ENCODE data around the gene GLYR1. TPM values are rescaled to one million over a fixed set of nuclear protein-coding genes. Genes with fewer than 3 reads are reported as not detected.
"Not testable (repeated sequence)": the region's sequence is repeated elsewhere in the genome, so short reads cannot be mapped to it uniquely, and the experiment has no call there.

The GLYR1 gene
- 10 to 100 TPM; 34.3 to 35.6 TPM for polyA plus RNA-seq

GRCh38 chr16:4846901-4847773 lies at the start of gene GLYR1, which contains the start of gene UBN1:
TSS of gene GLYR1 (minus strand) at chr16:4847288. CDS start at chr16:4847265, 23 bp downstream.
TSS of gene UBN1 (plus strand) at chr16:4847481. CDS start at chr16:4852918, 5,437 bp downstream.
- peak within 1 kb of the TSS; percentile 95 to 98 for H3K27ac ChIP-seq (ENCODE audit: low read depth in 2 of 2, low read length in 1 of 2)
- peak within 1 kb of the TSS; percentile 74 to 86 for H3K4me3 ChIP-seq (ENCODE audit: low read depth in 1 of 2, low read length in 2 of 2)
- H3K4me1 ChIP-seq (ENCODE audit: control insufficient read depth in 2 of 2, insufficient read depth in 2 of 2, low read length in 1 of 2) = peaks cover 0 to 4% of the 10 kb centered on the region in 2 donors
- no peaks in the 10 kb centered on the region for H3K27me3 ChIP-seq (ENCODE audit: control insufficient read depth in 1 of 2, insufficient read depth in 2 of 2, low read length in 2 of 2)
- H3K9me3 ChIP-seq (ENCODE audit: control insufficient read depth in 2 of 2, insufficient read depth in 1 of 2, low read depth in 1 of 2, low read length in 1 of 2) = no peaks in the 10 kb centered on the region
- WGBS, 2 donors = 0 to 1% methylated on average over 94 to 126 of the region's 126 CpGs
- peaks cover 0 to 6% of the 10 kb centered on the region in 2 donors for H3K36me3 ChIP-seq (ENCODE audit: control insufficient read depth in 2 of 2, insufficient read depth in 2 of 2, low read length in 1 of 2)

DNA sequence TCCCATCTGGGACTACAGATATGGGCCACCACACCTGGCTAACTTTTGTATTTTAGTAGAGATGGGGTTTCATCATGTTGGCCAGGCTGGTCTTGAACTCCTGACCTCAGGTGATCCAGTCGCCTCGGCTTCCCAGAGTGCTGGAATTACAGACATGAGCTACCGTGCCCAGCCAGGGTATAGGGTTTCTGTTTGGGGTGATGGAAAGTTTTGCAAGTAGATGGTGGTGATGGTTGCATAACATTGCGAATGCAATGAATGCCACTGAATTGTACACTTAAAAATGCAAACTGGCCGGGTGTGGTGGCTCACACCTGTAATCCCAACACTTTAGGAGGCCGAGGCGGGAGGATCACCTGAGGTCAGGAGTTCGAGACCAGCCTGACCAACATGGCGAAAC lies 49.7 kb upstream of the GLYR1 start:
- H3K36me3 ChIP-seq (ENCODE audit: control insufficient read depth in 2 of 2, insufficient read depth in 2 of 2, low read length in 1 of 2) = peaks cover 23 to 72% of the 10 kb centered on the region in 2 donors
- not testable (repeated sequence) for H3K9me3 ChIP-seq (ENCODE audit: control insufficient read depth in 2 of 2, insufficient read depth in 1 of 2, low read depth in 1 of 2, low read length in 1 of 2); H3K27ac ChIP-seq (ENCODE audit: low read depth in 2 of 2, low read length in 1 of 2); H3K4me3 ChIP-seq (ENCODE audit: low read depth in 1 of 2, low read length in 2 of 2); H3K27me3 ChIP-seq (ENCODE audit: control insufficient read depth in 1 of 2, insufficient read depth in 2 of 2, low read length in 2 of 2); H3K4me1 ChIP-seq (ENCODE audit: control insufficient read depth in 2 of 2, insufficient read depth in 2 of 2, low read length in 1 of 2)
- WGBS, 2 donors = 92 to 93% methylated on average over 9 of the region's 9 CpGs

GRCh38 chr16:4895366-4895765 lies 48.3 kb upstream of the GLYR1 start:
- Histone ChIP-seq H3K4me3 (ENCODE audit: low read depth in 1 of 2, low read length in 2 of 2) (no peak overlapping the region), H3K27me3 (ENCODE audit: control insufficient read depth in 1 of 2, insufficient read depth in 2 of 2, low read length in 2 of 2) (no peaks in the 10 kb centered on the region), H3K36me3 (ENCODE audit: control insufficient read depth in 2 of 2, insufficient read depth in 2 of 2, low read length in 1 of 2) (peaks cover 23 to 76% of the 10 kb centered on the region in 2 donors), H3K27ac (ENCODE audit: low read depth in 2 of 2, low read length in 1 of 2) (no peak overlapping the region), H3K9me3 (ENCODE audit: control insufficient read depth in 2 of 2, insufficient read depth in 1 of 2, low read depth in 1 of 2, low read length in 1 of 2) (no peaks in the 10 kb centered on the region), H3K4me1 (ENCODE audit: control insufficient read depth in 2 of 2, insufficient read depth in 2 of 2, low read length in 1 of 2) (no peaks in the 10 kb centered on the region)
- 92 to 93% methylated on average over 13 of the region's 13 CpGs for WGBS, 2 donors

- Histone ChIP-seq H3K36me3 (ENCODE audit: control insufficient read depth in 2 of 2, insufficient read depth in 2 of 2, low read length in 1 of 2) (peaks cover 28 to 79% of the 10 kb centered on the region in 2 donors), H3K27ac (ENCODE audit: low read depth in 2 of 2, low read length in 1 of 2) (no peak overlapping the region), H3K4me3 (ENCODE audit: low read depth in 1 of 2, low read length in 2 of 2) (no peak overlapping the region), H3K27me3 (ENCODE audit: control insufficient read depth in 1 of 2, insufficient read depth in 2 of 2, low read length in 2 of 2) (no peaks in the 10 kb centered on the region), H3K4me1 (ENCODE audit: control insufficient read depth in 2 of 2, insufficient read depth in 2 of 2, low read length in 1 of 2) (no peaks in the 10 kb centered on the region), H3K9me3 (ENCODE audit: control insufficient read depth in 2 of 2, insufficient read depth in 1 of 2, low read depth in 1 of 2, low read length in 1 of 2) (no peaks in the 10 kb centered on the region)
- 90 to 94% methylated on average over 22 of the region's 22 CpGs for WGBS, 2 donors
Observed at GRCh38 chr16:4894276-4895150, 47.4 kb upstream of the GLYR1 start.

GRCh38 chr16:4893103-4893862 lies 46.2 kb upstream of the GLYR1 start:
- Histone ChIP-seq H3K27me3 (ENCODE audit: control insufficient read depth in 1 of 2, insufficient read depth in 2 of 2, low read length in 2 of 2) (no peaks in the 10 kb centered on the region), H3K27ac (ENCODE audit: low read depth in 2 of 2, low read length in 1 of 2) (no peak overlapping the region), H3K4me1 (ENCODE audit: control insufficient read depth in 2 of 2, insufficient read depth in 2 of 2, low read length in 1 of 2) (no peaks in the 10 kb centered on the region), H3K36me3 (ENCODE audit: control insufficient read depth in 2 of 2, insufficient read depth in 2 of 2, low read length in 1 of 2) (peaks cover 28 to 71% of the 10 kb centered on the region in 2 donors), H3K9me3 (ENCODE audit: control insufficient read depth in 2 of 2, insufficient read depth in 1 of 2, low read depth in 1 of 2, low read length in 1 of 2) (no peaks in the 10 kb centered on the region), H3K4me3 (ENCODE audit: low read depth in 1 of 2, low read length in 2 of 2) (no peak overlapping the region)
- WGBS, 2 donors = 91 to 93% methylated on average over 25 to 26 of the region's 26 CpGs

DNA sequence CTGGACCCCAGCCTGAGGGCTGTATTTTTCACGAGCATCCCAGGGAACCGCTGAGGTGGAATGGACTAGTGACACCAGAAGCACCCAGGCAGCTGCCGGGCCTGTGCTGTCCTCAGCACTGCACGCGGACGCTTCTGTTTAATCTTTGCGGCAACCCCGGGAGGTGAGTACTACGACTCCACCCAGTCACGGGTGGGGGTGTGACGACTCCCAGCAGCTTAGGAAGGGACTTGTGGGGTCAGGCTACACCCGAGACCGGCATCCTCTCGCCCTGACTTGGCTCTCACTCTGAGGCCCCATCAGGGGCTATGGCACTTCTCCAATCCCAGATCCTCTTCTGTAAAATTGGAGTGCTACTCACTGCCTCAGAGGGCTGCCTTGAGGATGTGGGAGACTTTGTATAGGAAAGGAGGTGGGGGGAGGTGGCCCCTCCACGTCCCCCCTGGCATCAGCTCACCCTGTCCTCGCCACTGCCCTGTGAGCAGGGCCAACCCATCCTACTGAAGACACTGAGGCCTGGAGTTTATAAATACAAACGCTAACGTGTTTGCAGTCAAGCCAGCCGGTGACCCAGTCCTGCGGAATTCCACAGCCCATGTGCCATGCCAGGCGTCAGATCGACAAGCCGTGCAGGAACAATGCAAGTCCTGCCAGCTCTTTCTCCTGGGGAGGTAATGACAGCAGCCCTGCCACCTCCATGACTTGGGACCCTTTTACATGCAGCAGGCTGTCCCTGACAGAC lies 45.4 kb upstream of the GLYR1 start:
- no peaks in the 10 kb centered on the region for H3K9me3 ChIP-seq (ENCODE audit: control insufficient read depth in 2 of 2, insufficient read depth in 1 of 2, low read depth in 1 of 2, low read length in 1 of 2)

DNA sequence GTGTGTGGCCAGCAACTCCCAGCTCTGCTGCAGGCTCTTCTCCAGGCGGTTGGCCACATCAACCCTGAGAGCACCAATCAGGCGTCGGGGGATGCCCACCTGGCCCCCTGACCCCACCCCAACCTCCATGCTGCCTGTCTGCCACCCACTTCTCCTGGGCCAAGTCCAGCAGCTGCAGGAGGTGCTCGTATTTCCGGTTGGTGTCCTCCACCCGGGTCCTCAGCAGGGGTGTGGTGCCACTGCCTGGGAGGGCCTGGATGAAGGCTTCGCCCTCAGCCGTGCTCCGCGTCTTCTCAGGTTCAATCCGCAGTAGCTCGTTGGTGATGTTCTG lies 44.8 kb upstream of the GLYR1 start:
- Histone ChIP-seq H3K27ac (ENCODE audit: low read depth in 2 of 2, low read length in 1 of 2) (peak overlapping the region in 1 of 2 donors; percentile 26), H3K27me3 (ENCODE audit: control insufficient read depth in 1 of 2, insufficient read depth in 2 of 2, low read length in 2 of 2) (no peaks in the 10 kb centered on the region), H3K4me1 (ENCODE audit: control insufficient read depth in 2 of 2, insufficient read depth in 2 of 2, low read length in 1 of 2) (no peaks in the 10 kb centered on the region), H3K9me3 (ENCODE audit: control insufficient read depth in 2 of 2, insufficient read depth in 1 of 2, low read depth in 1 of 2, low read length in 1 of 2) (no peaks in the 10 kb centered on the region), H3K4me3 (ENCODE audit: low read depth in 1 of 2, low read length in 2 of 2) (no peak overlapping the region), H3K36me3 (ENCODE audit: control insufficient read depth in 2 of 2, insufficient read depth in 2 of 2, low read length in 1 of 2) (peaks cover 39 to 76% of the 10 kb centered on the region in 2 donors)
- 73 to 78% methylated on average over 12 of the region's 12 CpGs for WGBS, 2 donors

More for the DNA sequence above, 45.4 kb upstream of the GLYR1 start:
- WGBS, 2 donors = 51 to 53% methylated on average over 23 of the region's 23 CpGs
- Histone ChIP-seq H3K4me1 (ENCODE audit: control insufficient read depth in 2 of 2, insufficient read depth in 2 of 2, low read length in 1 of 2) (no peaks in the 10 kb centered on the region), H3K36me3 (ENCODE audit: control insufficient read depth in 2 of 2, insufficient read depth in 2 of 2, low read length in 1 of 2) (peaks cover 33 to 73% of the 10 kb centered on the region in 2 donors), H3K27ac (ENCODE audit: low read depth in 2 of 2, low read length in 1 of 2) (peak overlapping the region in 1 of 2 donors; percentile 26), H3K4me3 (ENCODE audit: low read depth in 1 of 2, low read length in 2 of 2) (no peak overlapping the region), H3K27me3 (ENCODE audit: control insufficient read depth in 1 of 2, insufficient read depth in 2 of 2, low read length in 2 of 2) (no peaks in the 10 kb centered on the region)

- Histone ChIP-seq H3K4me1 (ENCODE audit: control insufficient read depth in 2 of 2, insufficient read depth in 2 of 2, low read length in 1 of 2) (no peaks in the 10 kb centered on the region), H3K27ac (ENCODE audit: low read depth in 2 of 2, low read length in 1 of 2) (peak overlapping the region in 1 of 2 donors; percentile 26), H3K4me3 (ENCODE audit: low read depth in 1 of 2, low read length in 2 of 2) (no peak overlapping the region), H3K36me3 (ENCODE audit: control insufficient read depth in 2 of 2, insufficient read depth in 2 of 2, low read length in 1 of 2) (peaks cover 39 to 74% of the 10 kb centered on the region in 2 donors), H3K27me3 (ENCODE audit: control insufficient read depth in 1 of 2, insufficient read depth in 2 of 2, low read length in 2 of 2) (no peaks in the 10 kb centered on the region), H3K9me3 (ENCODE audit: control insufficient read depth in 2 of 2, insufficient read depth in 1 of 2, low read depth in 1 of 2, low read length in 1 of 2) (no peaks in the 10 kb centered on the region)
- WGBS, 2 donors = 88 to 90% methylated on average over 16 of the region's 16 CpGs
Observed at GRCh38 chr16:4891097-4891885, 44.2 kb upstream of the GLYR1 start.
